Embryonic facial prominence (tissue), 1 donor: ENCODE results near the gene FLRT1.

Source experiments
- DNase-seq: peaks from one replicate; pipeline ENCODE4 v3.0.0-alpha.2; 2016; ENCODE audit errors: extremely low spot score

FLRT1 gene

GRCh38 chr11:64065712-64066111, 30.0 kb downstream of the FLRT1 start:
- DNase-seq: no peak

GRCh38 chr11:64067230-64067993, 31.7 kb downstream of the FLRT1 start:
- DNase-seq: no peak

GRCh38 chr11:64068705-64069400, 33.1 kb downstream of the FLRT1 start:
- DNase-seq: no peak

- no peak for DNase-seq
Measured at GRCh38 chr11:64069401-64070313, 33.9 kb downstream of the FLRT1 start.

- DNase-seq: no peak
Measured at GRCh38 chr11:64070314-64070681, 34.6 kb downstream of the FLRT1 start.

- DNase-seq: no peak
Measured at GRCh38 chr11:64071849-64072248, 36.1 kb downstream of the FLRT1 start.

- no peak for DNase-seq
Measured at GRCh38 chr11:64072403-64072802, 36.7 kb downstream of the FLRT1 start.

GRCh38 chr11:64072871-64073270, 37.1 kb downstream of the FLRT1 start:
- DNase-seq: no peak

- DNase-seq: no peak
Measured at GRCh38 chr11:64073542-64073941, 37.8 kb downstream of the FLRT1 start.

GRCh38 chr11:64074239-64074638, 38.5 kb downstream of the FLRT1 start:
- DNase-seq: no peak

GRCh38 chr11:64076758-64077157, 41.0 kb downstream of the FLRT1 start:
- DNase-seq: no peak

GRCh38 chr11:64077607-64078006, 41.9 kb downstream of the FLRT1 start:
- no peak for DNase-seq

GRCh38 chr11:64078284-64078683, 42.6 kb downstream of the FLRT1 start:
- no peak for DNase-seq

- DNase-seq: no peak
Measured at GRCh38 chr11:64078905-64079304, 43.2 kb downstream of the FLRT1 start.

GRCh38 chr11:64080390-64080789, 44.7 kb downstream of the FLRT1 start:
- DNase-seq: no peak

- DNase-seq: no peak
Measured at GRCh38 chr11:64081745-64082442, 46.2 kb downstream of the FLRT1 start.

- no peak for DNase-seq
Measured at GRCh38 chr11:64083398-64084080, 47.8 kb downstream of the FLRT1 start.

GRCh38 chr11:64084146-64084950, 48.6 kb downstream of the FLRT1 start:
- DNase-seq: no peak

- no peak for DNase-seq
Measured at GRCh38 chr11:64084951-64085710, 49.4 kb downstream of the FLRT1 start.
